HG03439 (cell line): ENCODE data around the gene MTUS2.

Source experiments
- ATAC-seq: cut with Tn5 transposase; IDR thresholded peaks from one replicate; pipeline ENCODE4 v1.9.1; 2021; ENCODE audit warnings: mild to moderate bottlenecking, moderate library complexity; ENCODE audit not compliant: unreplicated experiment

The MTUS2 gene

GRCh38 chr13:29499506-29500165 is 679.5 kb downstream of the MTUS2 start:
- ATAC-seq: no peak

GRCh38 chr13:29500386-29500785 is 680.2 kb downstream of the MTUS2 start:
- ATAC-seq: no peak

GRCh38 chr13:29501674-29502073 is 681.5 kb downstream of the MTUS2 start:
- ATAC-seq: no peak

- no peak for ATAC-seq
Measured at GRCh38 chr13:29502391-29503008, 682.4 kb downstream of the MTUS2 start.

GRCh38 chr13:29503041-29503837 is 683.1 kb downstream of the MTUS2 start:
- no peak for ATAC-seq

GRCh38 chr13:29504691-29505090 is 684.6 kb downstream of the MTUS2 start:
- ATAC-seq: no peak

GRCh38 chr13:29505511-29505910 is 685.4 kb downstream of the MTUS2 start:
- no peak for ATAC-seq

GRCh38 chr13:29505950-29506349 is 685.8 kb downstream of the MTUS2 start:
- ATAC-seq: no peak

- ATAC-seq: no peak
Measured at GRCh38 chr13:29507356-29507755, 687.2 kb downstream of the MTUS2 start.

- no peak for ATAC-seq
Measured at GRCh38 chr13:29508130-29508875, 688.2 kb downstream of the MTUS2 start.

- ATAC-seq: no peak
Measured at GRCh38 chr13:29508876-29509252, 688.7 kb downstream of the MTUS2 start.

GRCh38 chr13:29509999-29510589 is 690.0 kb downstream of the MTUS2 start:
- ATAC-seq: no peak

GRCh38 chr13:29510651-29511084 is 690.5 kb downstream of the MTUS2 start:
- ATAC-seq: no peak

GRCh38 chr13:29511106-29511796 is 691.1 kb downstream of the MTUS2 start:
- ATAC-seq: no peak

GRCh38 chr13:29511980-29512379 is 691.8 kb downstream of the MTUS2 start:
- ATAC-seq: no peak

- ATAC-seq: no peak
Measured at GRCh38 chr13:29513002-29513980, 693.2 kb downstream of the MTUS2 start.

GRCh38 chr13:29513981-29514719 is 694.0 kb downstream of the MTUS2 start:
- ATAC-seq: no peak

- ATAC-seq: no peak
Measured at GRCh38 chr13:29514720-29515310, 694.7 kb downstream of the MTUS2 start.
